ENCODE results near the gene ZNF268. TPM values are rescaled to one million over a fixed set of nuclear protein-coding genes. Genes with fewer than 3 reads are reported as not detected.
"Not testable (repeated sequence)": the region's sequence is repeated elsewhere in the genome, so short reads cannot be mapped to it uniquely, and the experiment has no call there.

The ZNF268 gene
- total RNA-seq, 1 experiment from 2014 or later, result 10.7 TPM

- no peaks in the 10 kb centered on the region for H3K9me2 ChIP-seq (replicated peaks; ENCODE audit: insufficient read depth, low read length)
- H2AFZ ChIP-seq (ENCODE audit: low read length), result no peak overlapping the region
- no peak overlapping the region for H3K4me2 ChIP-seq (ENCODE audit: low read depth, low read length, poor library complexity, severe bottlenecking)
- H3K4me3 ChIP-seq (ENCODE audit: low read length), result no peak overlapping the region
- H4K20me1 ChIP-seq (ENCODE audit: insufficient read depth, low read depth, low read length), result no peaks in the 10 kb centered on the region
- no peak overlapping the region for H3K9ac ChIP-seq (ENCODE audit: low read length)
- H3K36me3 ChIP-seq (ENCODE audit: insufficient read depth, low read length), result no peaks in the 10 kb centered on the region
- no peaks in the 10 kb centered on the region for H3K4me1 ChIP-seq (ENCODE audit: low read length)
- no peak overlapping the region for H3K27ac ChIP-seq (ENCODE audit: low read length)
- no peaks in the 10 kb centered on the region for H3K79me2 ChIP-seq (ENCODE audit: low read length)
- peaks cover 15% of the 10 kb centered on the region; the same call in 1 of the 2 replicates for H3K9me3 ChIP-seq (ENCODE audit: low read length)
- peak; percentile 10 for DNase-seq
- no peaks in the 10 kb centered on the region for H3K27me3 ChIP-seq (ENCODE audit: low read length)
These were observed 51.7 kb downstream of the ZNF268 start for GRCh38 chr12:133233006-133233405.

GRCh38 chr12:133233993-133234564, 52.8 kb downstream of the ZNF268 start:
- no peaks in the 10 kb centered on the region for H3K36me3 ChIP-seq (ENCODE audit: insufficient read depth, low read length)
- H3K27ac ChIP-seq (ENCODE audit: low read length), result no peak overlapping the region
- H3K4me1 ChIP-seq (ENCODE audit: low read length), result no peaks in the 10 kb centered on the region
- no peaks in the 10 kb centered on the region for H3K27me3 ChIP-seq (ENCODE audit: low read length)
- peaks cover 15% of the 10 kb centered on the region; the same call in 1 of the 2 replicates for H3K9me3 ChIP-seq (ENCODE audit: low read length)
- DNase-seq, result peak; percentile 33
- H3K9ac ChIP-seq (ENCODE audit: low read length), result no peak overlapping the region
- H3K9me2 ChIP-seq (replicated peaks; ENCODE audit: insufficient read depth, low read length), result no peaks in the 10 kb centered on the region
- H4K20me1 ChIP-seq (ENCODE audit: insufficient read depth, low read depth, low read length), result no peaks in the 10 kb centered on the region
- H2AFZ ChIP-seq (ENCODE audit: low read length), result no peak overlapping the region
- no peaks in the 10 kb centered on the region for H3K79me2 ChIP-seq (ENCODE audit: low read length)
- H3K4me2 ChIP-seq (ENCODE audit: low read depth, low read length, poor library complexity, severe bottlenecking), result no peak overlapping the region
- no peak overlapping the region for H3K4me3 ChIP-seq (ENCODE audit: low read length)

- Histone ChIP-seq H3K27me3 (ENCODE audit: low read length) (no peaks in the 10 kb centered on the region), H3K9ac (ENCODE audit: low read length) (no peak overlapping the region), H3K4me1 (ENCODE audit: low read length) (no peaks in the 10 kb centered on the region), H3K9me3 (ENCODE audit: low read length) (peaks cover 17% of the 10 kb centered on the region), H3K36me3 (ENCODE audit: insufficient read depth, low read length) (no peaks in the 10 kb centered on the region), H3K9me2 (replicated peaks; ENCODE audit: insufficient read depth, low read length) (no peaks in the 10 kb centered on the region), H3K4me2 (ENCODE audit: low read depth, low read length, poor library complexity, severe bottlenecking) (no peak overlapping the region), H2AFZ (ENCODE audit: low read length) (no peak overlapping the region), H4K20me1 (ENCODE audit: insufficient read depth, low read depth, low read length) (no peaks in the 10 kb centered on the region), H3K27ac (ENCODE audit: low read length) (no peak overlapping the region), H3K4me3 (ENCODE audit: low read length) (no peak overlapping the region), H3K79me2 (ENCODE audit: low read length) (no peaks in the 10 kb centered on the region)
- peak; percentile 5 for DNase-seq
These were observed 53.7 kb downstream of the ZNF268 start for GRCh38 chr12:133234971-133235370.

GRCh38 chr12:133235401-133236112, 54.3 kb downstream of the ZNF268 start, which contains the start of gene ANHX:
Gene ANHX (minus strand): TSS chr12:133235877. CDS start chr12:133234356, 1,521 bp downstream.
- peaks cover 18% of the 10 kb centered on the region for H3K9me3 ChIP-seq (ENCODE audit: low read length)
- H3K9ac ChIP-seq (ENCODE audit: low read length), result no peak within 1 kb of the TSS
- no peaks in the 10 kb centered on the region for H4K20me1 ChIP-seq (ENCODE audit: insufficient read depth, low read depth, low read length)
- no peaks in the 10 kb centered on the region for H3K4me1 ChIP-seq (ENCODE audit: low read length)
- no peak within 1 kb of the TSS for H2AFZ ChIP-seq (ENCODE audit: low read length)
- H3K79me2 ChIP-seq (ENCODE audit: low read length), result no peaks in the 10 kb centered on the region
- no peaks in the 10 kb centered on the region for H3K27me3 ChIP-seq (ENCODE audit: low read length)
- no peaks in the 10 kb centered on the region for H3K9me2 ChIP-seq (replicated peaks; ENCODE audit: insufficient read depth, low read length)
- H3K36me3 ChIP-seq (ENCODE audit: insufficient read depth, low read length), result no peaks in the 10 kb centered on the region
- H3K4me2 ChIP-seq (ENCODE audit: low read depth, low read length, poor library complexity, severe bottlenecking), result no peak within 1 kb of the TSS
- H3K4me3 ChIP-seq (ENCODE audit: low read length), result no peak within 1 kb of the TSS
- no peak within 1 kb of the TSS for H3K27ac ChIP-seq (ENCODE audit: low read length)
- peak; percentile 27 for DNase-seq

- no peaks in the 10 kb centered on the region for H3K4me1 ChIP-seq (ENCODE audit: low read length)
- no peak overlapping the region for H3K27ac ChIP-seq (ENCODE audit: low read length)
- no peak overlapping the region for H3K4me3 ChIP-seq (ENCODE audit: low read length)
- H3K4me2 ChIP-seq (ENCODE audit: low read depth, low read length, poor library complexity, severe bottlenecking), result no peak overlapping the region
- no peaks in the 10 kb centered on the region for H3K79me2 ChIP-seq (ENCODE audit: low read length)
- no peak overlapping the region for H2AFZ ChIP-seq (ENCODE audit: low read length)
- H3K9me2 ChIP-seq (replicated peaks; ENCODE audit: insufficient read depth, low read length), result no peaks in the 10 kb centered on the region
- peaks cover 21% of the 10 kb centered on the region for H3K9me3 ChIP-seq (ENCODE audit: low read length)
- no peaks in the 10 kb centered on the region for H3K27me3 ChIP-seq (ENCODE audit: low read length)
- H4K20me1 ChIP-seq (ENCODE audit: insufficient read depth, low read depth, low read length), result no peaks in the 10 kb centered on the region
- no peak overlapping the region for H3K9ac ChIP-seq (ENCODE audit: low read length)
- no peaks in the 10 kb centered on the region for H3K36me3 ChIP-seq (ENCODE audit: insufficient read depth, low read length)
- no peak for DNase-seq
These were observed 54.8 kb downstream of the ZNF268 start for GRCh38 chr12:133236144-133236543.

GRCh38 chr12:133236556-133236955, 55.3 kb downstream of the ZNF268 start:
- no peak for DNase-seq

GRCh38 chr12:133251732-133252131, 70.4 kb downstream of the ZNF268 start:
- no peaks in the 10 kb centered on the region for H4K20me1 ChIP-seq (ENCODE audit: insufficient read depth, low read depth, low read length)
- no peaks in the 10 kb centered on the region for H3K79me2 ChIP-seq (ENCODE audit: low read length)
- H2AFZ ChIP-seq (ENCODE audit: low read length), result no peak overlapping the region
- no peak overlapping the region for H3K9ac ChIP-seq (ENCODE audit: low read length)
- H3K9me3 ChIP-seq (ENCODE audit: low read length), result peaks cover 13% of the 10 kb centered on the region; the same call in 1 of the 2 replicates
- no peak overlapping the region for H3K4me3 ChIP-seq (ENCODE audit: low read length)
- DNase-seq, result no peak
- no peaks in the 10 kb centered on the region for H3K27me3 ChIP-seq (ENCODE audit: low read length)
- H3K4me1 ChIP-seq (ENCODE audit: low read length), result no peaks in the 10 kb centered on the region
- no peaks in the 10 kb centered on the region for H3K36me3 ChIP-seq (ENCODE audit: insufficient read depth, low read length)
- no peaks in the 10 kb centered on the region for H3K9me2 ChIP-seq (replicated peaks; ENCODE audit: insufficient read depth, low read length)
- H3K27ac ChIP-seq (ENCODE audit: low read length), result no peak overlapping the region
- H3K4me2 ChIP-seq (ENCODE audit: low read depth, low read length, poor library complexity, severe bottlenecking), result no peak overlapping the region

More at GRCh38 chr12:133236556-133236955, 55.3 kb downstream of the ZNF268 start:
- Histone ChIP-seq H3K9me2 (replicated peaks; ENCODE audit: insufficient read depth, low read length) (no peaks in the 10 kb centered on the region), H3K27ac (ENCODE audit: low read length) (no peak overlapping the region), H3K9me3 (ENCODE audit: low read length) (peaks cover 18% of the 10 kb centered on the region), H3K36me3 (ENCODE audit: insufficient read depth, low read length) (no peaks in the 10 kb centered on the region), H3K27me3 (ENCODE audit: low read length) (no peaks in the 10 kb centered on the region), H4K20me1 (ENCODE audit: insufficient read depth, low read depth, low read length) (no peaks in the 10 kb centered on the region), H2AFZ (ENCODE audit: low read length) (no peak overlapping the region), H3K79me2 (ENCODE audit: low read length) (no peaks in the 10 kb centered on the region), H3K4me3 (ENCODE audit: low read length) (no peak overlapping the region), H3K4me2 (ENCODE audit: low read depth, low read length, poor library complexity, severe bottlenecking) (no peak overlapping the region), H3K4me1 (ENCODE audit: low read length) (no peaks in the 10 kb centered on the region), H3K9ac (ENCODE audit: low read length) (no peak overlapping the region)

- H3K36me3 ChIP-seq (ENCODE audit: insufficient read depth, low read length); H3K4me2 ChIP-seq (ENCODE audit: low read depth, low read length, poor library complexity, severe bottlenecking); H3K4me3 ChIP-seq (ENCODE audit: low read length); H3K9me2 ChIP-seq (replicated peaks; ENCODE audit: insufficient read depth, low read length); H3K9ac ChIP-seq (ENCODE audit: low read length); H3K27ac ChIP-seq (ENCODE audit: low read length); H3K27me3 ChIP-seq (ENCODE audit: low read length); H3K4me1 ChIP-seq (ENCODE audit: low read length); H4K20me1 ChIP-seq (ENCODE audit: insufficient read depth, low read depth, low read length); H3K79me2 ChIP-seq (ENCODE audit: low read length); H2AFZ ChIP-seq (ENCODE audit: low read length): not testable (repeated sequence)
- DNase-seq, result peak; percentile 27
- peaks cover 22% of the 10 kb centered on the region; the same call in 1 of the 2 replicates for H3K9me3 ChIP-seq (ENCODE audit: low read length)
These were observed 74.5 kb downstream of the ZNF268 start for GRCh38 chr12:133255833-133256232.

All from Karpas-422 (cell line).